Thymus (tissue), 11 donors: Measurements from ENCODE around the gene CTNND1. TPM values are rescaled to one million over a fixed set of nuclear protein-coding genes. Genes with fewer than 3 reads are reported as not detected.

Experiments used
- DNase-seq, 9 donors: peaks; one replicate each; pipeline ENCODE4 v3.0.0-alpha.2; 2013; ENCODE audit warnings: low spot score in 9 of 9, low read depth in 6 of 9, missing footprints in 1 of 9
- H3K27ac ChIP-seq, 2 donors: one replicate each; pipeline ENCODE4 v1.5.1; 2013; ENCODE audit warnings: control low read depth in 1 of 2, low read depth in 1 of 2, low read length in 1 of 2, mild to moderate bottlenecking in 1 of 2, moderate library complexity in 1 of 2
- H3K27me3 ChIP-seq, 2 donors: one replicate each; pipeline ENCODE4 v1.5.1; 2013; ENCODE audit warnings: low read length in 1 of 2; ENCODE audit not compliant: control insufficient read depth in 2 of 2, insufficient read depth in 1 of 2
- H3K36me3 ChIP-seq, 2 donors: one replicate each; pipeline ENCODE4 v1.5.1; 2013; ENCODE audit warnings: low read length in 1 of 2, mild to moderate bottlenecking in 1 of 2, moderate library complexity in 1 of 2; ENCODE audit not compliant: control insufficient read depth in 2 of 2, insufficient read depth in 2 of 2
- H3K4me1 ChIP-seq, 2 donors: one replicate each; pipeline ENCODE4 v1.5.1; 2013; ENCODE audit warnings: low read length in 2 of 2; ENCODE audit not compliant: control insufficient read depth in 2 of 2, insufficient read depth in 2 of 2
- H3K4me3 ChIP-seq, 2 donors: one replicate each; pipeline ENCODE4 v1.5.1; 2013; ENCODE audit warnings: low read length in 2 of 2, control low read depth in 1 of 2, mild to moderate bottlenecking in 1 of 2
- H3K9me3 ChIP-seq, 2 donors: one replicate each; pipeline ENCODE4 v1.5.1; 2013; ENCODE audit warnings: low read length in 1 of 2, mild to moderate bottlenecking in 1 of 2; ENCODE audit not compliant: control insufficient read depth in 2 of 2, insufficient read depth in 1 of 2
- WGBS: extraction: QIAGEN DNeasy Blood & Tissue Kit; methylation state at CpG from one replicate; pipeline ENCODE4 v1.1.7; 2013; 5-methylcytosine and 5-hydroxymethylcytosine counted together
- polyA plus RNA-seq: library from polyadenylated mRNA; stranded (reverse); fragments of 200-250 nt; gene quantifications from one replicate; pipeline ENCODE4 v1.2.3, GENCODE V29; 2013
- total RNA-seq: library from RNA; stranded (reverse); fragments of 120-200 nt; gene quantifications from one replicate; pipeline ENCODE4 v1.2.4, GENCODE V29; 2013
- donor health status: healthy.

CTNND1 gene
- total and polyA plus RNA-seq, 2 donors, result 34.9 to 38.6 TPM

DNA sequence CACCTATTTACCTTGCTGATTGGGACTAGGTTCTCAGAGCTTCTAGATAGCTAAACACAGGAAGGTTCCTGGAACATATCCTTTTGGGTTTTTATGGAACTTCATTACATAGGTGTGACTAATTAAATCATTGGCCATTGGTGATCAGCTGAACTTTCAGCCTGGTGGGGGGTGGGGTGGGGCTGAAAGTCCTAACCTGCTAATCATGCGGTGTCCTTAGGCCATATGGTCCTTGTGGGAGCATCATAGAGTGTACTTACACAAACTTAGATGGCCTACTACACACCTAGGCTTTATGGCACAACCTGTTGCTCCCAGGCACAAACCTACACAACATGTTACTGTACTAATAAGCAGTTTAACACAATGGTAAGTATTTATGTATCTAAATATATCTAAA is 28.9 kb upstream of the CTNND1 start:
- Histone ChIP-seq H3K27ac (no peak overlapping the region), H3K4me1 (no peaks in the 10 kb centered on the region), H3K36me3 (peaks cover 8 to 21% of the 10 kb centered on the region in 2 donors), H3K27me3 (no peaks in the 10 kb centered on the region), H3K9me3 (no peaks in the 10 kb centered on the region), H3K4me3 (no peak overlapping the region)
- DNase-seq, result no peak
- whole genome bisulfite sequencing, result 97% methylated on average over 1 of the region's 1 CpG

GRCh38 chr11:57735619-57736298 is 25.8 kb upstream of the CTNND1 start:
- H3K36me3 ChIP-seq, result peaks cover 19 to 39% of the 10 kb centered on the region in 2 donors
- DNase-seq, result no peak
- no peak overlapping the region for H3K27ac ChIP-seq
- H3K4me1 ChIP-seq, result peaks cover 0 to 1% of the 10 kb centered on the region in 2 donors
- no peak overlapping the region for H3K4me3 ChIP-seq
- H3K27me3 ChIP-seq, result no peaks in the 10 kb centered on the region
- 94% methylated on average over 3 of the region's 3 CpGs for WGBS
- H3K9me3 ChIP-seq, result no peaks in the 10 kb centered on the region

DNA sequence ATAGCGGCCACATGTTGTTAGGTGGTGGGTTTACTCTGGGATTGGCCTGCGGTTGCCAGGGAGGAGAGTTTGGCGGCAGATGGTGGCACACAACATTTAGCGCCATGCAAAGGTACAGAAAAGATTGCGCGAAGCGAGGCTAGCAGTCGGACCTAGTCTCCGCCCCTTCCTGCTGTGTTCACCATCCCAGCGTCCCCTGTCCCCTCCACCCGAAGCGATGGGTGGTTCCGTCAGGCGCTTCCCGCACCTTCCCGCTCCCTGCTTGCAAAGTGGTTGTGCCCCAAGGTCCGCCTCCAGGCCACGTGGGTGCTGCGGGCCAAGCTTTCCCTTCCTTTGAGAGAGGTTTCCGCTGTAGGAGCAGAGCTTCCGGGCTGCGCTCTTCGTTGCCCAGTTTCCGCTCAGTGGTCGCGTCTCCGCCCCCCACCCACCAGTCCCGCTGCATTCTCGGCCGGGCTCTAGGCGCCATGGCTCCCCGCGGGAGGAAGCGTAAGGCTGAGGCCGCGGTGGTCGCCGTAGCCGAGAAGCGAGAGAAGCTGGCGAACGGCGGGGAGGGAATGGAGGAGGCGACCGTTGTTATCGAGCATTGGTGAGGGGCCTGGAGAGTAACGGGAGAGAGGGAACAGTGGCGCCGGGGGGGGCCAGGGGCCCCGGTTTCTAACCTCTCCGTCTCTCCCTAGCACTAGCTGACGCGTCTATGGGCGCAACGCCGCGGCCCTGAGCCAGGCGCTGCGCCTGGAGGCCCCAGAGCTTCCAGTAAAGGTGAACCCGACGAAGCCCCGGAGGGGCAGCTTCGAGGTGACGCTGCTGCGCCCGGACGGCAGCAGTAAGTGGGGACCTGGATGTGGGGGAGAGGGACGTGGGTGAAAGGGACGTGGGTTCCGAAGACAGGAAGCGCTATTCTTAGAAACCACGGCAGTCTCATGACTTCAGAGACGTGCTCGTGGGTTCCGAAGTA is 20.2 kb upstream of the CTNND1 start, which contains the start of gene SELENOH:
Gene SELENOH (plus strand): TSS at position 360 of the 955 bp plus-strand sequence. CDS start 105 bp downstream, at position 465.
- Histone ChIP-seq H3K36me3 (peaks cover 43 to 60% of the 10 kb centered on the region in 2 donors), H3K9me3 (no peaks in the 10 kb centered on the region), H3K4me3 (peak within 1 kb of the TSS; percentile 79 to 88), H3K27me3 (no peaks in the 10 kb centered on the region), H3K27ac (peak within 1 kb of the TSS; percentile 93 to 98), H3K4me1 (peaks cover 9% of the 10 kb centered on the region in 2 donors)
- peak; percentile 74 to 95 (median 85) for DNase-seq
- under 1% methylated on average over 75 of the region's 75 CpGs for WGBS

GRCh38 chr11:57742087-57742452 is 19.5 kb upstream of the CTNND1 start:
- no peaks in the 10 kb centered on the region for H3K27me3 ChIP-seq
- peaks cover 44 to 66% of the 10 kb centered on the region in 2 donors for H3K36me3 ChIP-seq
- no peaks in the 10 kb centered on the region for H3K9me3 ChIP-seq
- peak overlapping the region; percentile 93 to 98 for H3K27ac ChIP-seq
- peak overlapping the region; percentile 79 to 88 for H3K4me3 ChIP-seq
- H3K4me1 ChIP-seq, result peaks cover 9% of the 10 kb centered on the region in 2 donors
- WGBS, result 0% methylated on average over 10 of the region's 10 CpGs
- DNase-seq, result no peak

- Histone ChIP-seq H3K27ac (no peak overlapping the region), H3K36me3 (peaks cover 32 to 50% of the 10 kb centered on the region in 2 donors), H3K9me3 (no peaks in the 10 kb centered on the region), H3K4me1 (peaks cover 9% of the 10 kb centered on the region in 2 donors), H3K4me3 (no peak overlapping the region), H3K27me3 (no peaks in the 10 kb centered on the region)
- 94% methylated on average over 2 of the region's 2 CpGs for WGBS
- no peak for DNase-seq
Observed at GRCh38 chr11:57744357-57744756, 17.2 kb upstream of the CTNND1 start.

DNA sequence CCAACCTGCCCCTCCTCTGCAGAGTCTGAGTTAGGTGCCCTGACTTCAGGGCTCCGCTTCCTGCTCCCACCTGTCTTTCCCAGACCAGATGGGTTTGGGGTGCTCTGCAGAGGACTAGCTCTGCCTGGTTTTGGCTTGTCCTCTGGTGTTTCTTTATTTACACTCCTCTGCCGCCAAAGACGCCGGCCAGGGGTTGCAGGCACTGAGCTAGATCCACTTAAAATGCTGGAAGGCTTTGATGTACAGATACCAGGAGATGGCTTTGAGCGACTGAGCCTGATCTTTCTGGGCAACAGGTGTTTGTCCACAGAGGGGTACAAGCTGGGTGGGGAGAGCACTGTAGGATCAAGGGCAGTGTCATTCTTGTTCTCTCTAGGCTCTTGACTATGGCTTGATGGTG is 16.4 kb upstream of the CTNND1 start:
- no peak for DNase-seq
- 97% methylated on average over 5 of the region's 5 CpGs for WGBS
- H3K4me1 ChIP-seq, result peaks cover 9% of the 10 kb centered on the region in 2 donors

GRCh38 chr11:57746920-57747319 is 14.7 kb upstream of the CTNND1 start:
- DNase-seq, result no peak
- peaks cover 7 to 9% of the 10 kb centered on the region in 2 donors for H3K4me1 ChIP-seq
- no peaks in the 10 kb centered on the region for H3K9me3 ChIP-seq
- H3K4me3 ChIP-seq, result no peak overlapping the region
- H3K27me3 ChIP-seq, result no peaks in the 10 kb centered on the region
- H3K36me3 ChIP-seq, result peaks cover 36 to 47% of the 10 kb centered on the region in 2 donors
- H3K27ac ChIP-seq, result no peak overlapping the region
- WGBS, result 97% methylated on average over 1 of the region's 1 CpG

More for the DNA sequence above, 16.4 kb upstream of the CTNND1 start:
- Histone ChIP-seq H3K27ac (peak overlapping the region in 1 of 2 donors; percentile 26), H3K27me3 (no peaks in the 10 kb centered on the region), H3K9me3 (no peaks in the 10 kb centered on the region), H3K4me3 (no peak overlapping the region), H3K36me3 (peaks cover 32 to 47% of the 10 kb centered on the region in 2 donors)

DNA sequence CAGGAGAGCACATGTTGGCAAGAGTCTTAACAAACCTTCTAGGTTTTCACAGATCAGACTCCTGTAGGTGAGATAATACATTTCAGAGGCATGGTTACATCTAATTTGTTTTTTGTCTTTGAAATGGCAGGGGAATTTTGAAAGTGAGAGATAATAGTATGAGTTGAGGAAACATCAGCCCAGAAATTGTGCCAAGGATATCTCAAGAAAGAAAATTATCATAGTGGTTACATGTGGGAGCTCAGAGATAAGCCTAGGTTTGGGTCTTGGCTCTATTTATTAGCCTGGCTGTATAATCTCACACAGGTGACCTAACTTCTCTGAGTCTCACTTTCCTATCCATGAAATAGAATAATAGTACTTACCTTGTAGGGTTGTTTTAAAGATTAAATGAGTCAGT is 10.4 kb upstream of the CTNND1 start:
- no peak for DNase-seq

More for the DNA sequence above, 10.4 kb upstream of the CTNND1 start:
- no peaks in the 10 kb centered on the region for H3K4me1 ChIP-seq
- no peak overlapping the region for H3K4me3 ChIP-seq
- peaks cover 7 to 9% of the 10 kb centered on the region in 2 donors for H3K36me3 ChIP-seq
- no peak overlapping the region for H3K27ac ChIP-seq
- no peaks in the 10 kb centered on the region for H3K9me3 ChIP-seq
- no peaks in the 10 kb centered on the region for H3K27me3 ChIP-seq
